HG03139 (cell line): ENCODE measurements around the gene ADGRV1.
A peak's percentile ranks its signal among the peaks of the same experiment; 100 is the strongest.
"Not testable (repeated sequence)": the region's sequence is repeated elsewhere in the genome, so short reads cannot be mapped to it uniquely, and the experiment has no call there.

Source experiments
- ATAC-seq: cut with Tn5 transposase; IDR thresholded peaks from one replicate; pipeline ENCODE4 v1.9.1; 2021; ENCODE audit not compliant: unreplicated experiment

The ADGRV1 gene

GRCh38 chr5:90802474-90803317 is 244.1 kb downstream of the ADGRV1 start:
- ATAC-seq, result peak; percentile 84

- no peak for ATAC-seq
These were observed 244.8 kb downstream of the ADGRV1 start for GRCh38 chr5:90803381-90803780.

GRCh38 chr5:90803876-90804275 is 245.3 kb downstream of the ADGRV1 start:
- ATAC-seq, result no peak

GRCh38 chr5:90807496-90807895 is 248.9 kb downstream of the ADGRV1 start:
- no peak for ATAC-seq

- no peak for ATAC-seq
These were observed 250.9 kb downstream of the ADGRV1 start for GRCh38 chr5:90809311-90810056.

GRCh38 chr5:90810211-90810610 is 251.6 kb downstream of the ADGRV1 start:
- no peak for ATAC-seq

- ATAC-seq, result no peak
These were observed 254.8 kb downstream of the ADGRV1 start for GRCh38 chr5:90813392-90813791.

GRCh38 chr5:90822062-90822461 is 263.5 kb downstream of the ADGRV1 start:
- not testable (repeated sequence) for ATAC-seq

GRCh38 chr5:90824436-90824835 is 265.8 kb downstream of the ADGRV1 start:
- no peak for ATAC-seq

- ATAC-seq, result no peak
These were observed 271.5 kb downstream of the ADGRV1 start for GRCh38 chr5:90830058-90830457.

- ATAC-seq, result no peak
These were observed 275.2 kb downstream of the ADGRV1 start for GRCh38 chr5:90833753-90834152.

GRCh38 chr5:90834711-90835110 is 276.1 kb downstream of the ADGRV1 start:
- no peak for ATAC-seq

- ATAC-seq, result no peak
These were observed 284.8 kb downstream of the ADGRV1 start for GRCh38 chr5:90843443-90843842.

- no peak for ATAC-seq
These were observed 286.3 kb downstream of the ADGRV1 start for GRCh38 chr5:90844931-90845330.

GRCh38 chr5:90845723-90846554 is 287.3 kb downstream of the ADGRV1 start:
- no peak for ATAC-seq

- not testable (repeated sequence) for ATAC-seq
These were observed 289.0 kb downstream of the ADGRV1 start for GRCh38 chr5:90847606-90848005.

GRCh38 chr5:90849939-90850338 is 291.3 kb downstream of the ADGRV1 start:
- no peak for ATAC-seq

- no peak for ATAC-seq
These were observed 293.9 kb downstream of the ADGRV1 start for GRCh38 chr5:90852531-90852930.

- ATAC-seq, result no peak
These were observed 295.2 kb downstream of the ADGRV1 start for GRCh38 chr5:90853750-90854149.

GRCh38 chr5:90854169-90854568 is 295.6 kb downstream of the ADGRV1 start:
- ATAC-seq, result no peak

GRCh38 chr5:90855296-90856010 is 296.9 kb downstream of the ADGRV1 start:
- ATAC-seq, result no peak
